Activated CD4-positive, alpha-beta T cell treated with anti-CD3 and anti-CD28 coated beads for 48 hours (primary cell): ENCODE measurements around the gene SLX4IP.

Experiments used
- DNase-seq: peaks from one replicate; pipeline ENCODE4 v3.0.0-alpha.2; 2020

SLX4IP gene

DNA sequence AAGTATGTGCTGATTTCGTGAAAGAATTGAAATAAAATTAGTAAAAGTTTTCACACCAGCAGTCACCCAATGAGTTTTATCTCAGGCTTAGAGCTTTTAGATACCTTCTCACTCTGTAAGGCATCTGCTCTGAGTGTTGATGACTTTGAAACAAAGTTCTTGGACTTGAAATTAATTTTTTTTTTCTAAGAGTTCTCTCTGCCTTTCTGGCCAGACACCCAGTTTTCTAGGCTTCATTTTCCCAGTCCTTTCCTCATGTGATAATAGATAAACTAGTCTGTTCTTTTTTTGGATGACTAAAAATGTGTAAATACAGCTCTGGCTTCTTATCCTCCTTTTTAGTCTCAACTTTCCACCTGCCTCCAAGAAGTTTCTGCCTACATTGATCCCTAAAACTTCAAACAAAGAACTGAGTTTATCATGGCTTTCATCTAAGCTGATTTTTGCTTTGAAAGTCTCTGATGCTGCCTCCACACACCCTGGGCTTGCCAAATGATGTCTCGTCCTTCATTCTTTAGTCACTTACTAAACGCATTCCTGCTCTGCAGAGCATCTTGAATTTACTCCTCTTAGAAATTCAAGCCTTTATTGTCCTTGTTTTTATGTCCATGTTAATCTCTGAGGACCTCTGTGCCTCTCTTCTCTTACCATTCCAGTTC, 32.7 kb downstream of the SLX4IP start:
- DNase-seq = no peak

DNA sequence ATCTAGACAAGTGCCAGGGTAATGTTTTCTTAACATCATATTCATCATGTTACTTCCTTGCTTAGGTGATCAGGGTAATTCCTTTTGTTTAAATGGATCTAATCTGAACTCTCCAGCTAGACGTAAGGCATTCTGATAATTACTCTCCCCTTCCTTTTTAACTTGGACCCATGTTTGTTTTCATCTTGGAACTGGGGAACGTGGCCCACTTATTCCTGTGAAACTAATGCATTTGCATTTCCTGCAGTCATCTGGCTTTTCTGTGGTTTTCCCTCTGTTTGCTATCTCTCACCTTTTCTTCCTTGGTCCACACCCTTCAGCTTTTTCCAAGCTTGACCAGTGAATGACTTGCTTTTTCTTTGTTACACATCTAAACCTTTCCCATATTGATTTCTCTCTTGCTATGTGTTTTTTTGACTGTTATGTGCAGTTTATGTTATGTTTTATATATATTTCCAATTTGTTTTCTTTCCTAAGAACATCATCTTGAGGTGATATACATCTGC, 33.3 kb downstream of the SLX4IP start:
- DNase-seq = no peak

DNA sequence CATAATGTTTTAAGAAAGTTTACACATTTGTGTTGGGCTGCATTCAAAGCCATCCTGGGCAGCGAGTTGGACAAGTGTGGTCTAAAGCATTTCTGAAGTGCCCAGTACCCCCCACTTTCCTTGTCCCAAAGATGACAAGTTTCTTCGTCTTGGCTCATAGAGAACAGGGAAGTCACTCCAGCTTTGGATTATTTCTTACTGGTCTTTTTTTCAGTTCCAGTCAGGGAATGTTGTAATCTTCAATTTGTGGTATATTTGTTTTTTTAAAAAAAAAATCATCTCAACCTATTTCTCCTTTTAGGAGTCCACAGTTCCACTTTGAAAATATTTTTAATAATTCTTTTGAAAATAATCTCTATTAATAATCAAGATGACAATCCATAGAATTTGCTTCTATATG, 34.0 kb downstream of the SLX4IP start:
- DNase-seq = no peak

DNA sequence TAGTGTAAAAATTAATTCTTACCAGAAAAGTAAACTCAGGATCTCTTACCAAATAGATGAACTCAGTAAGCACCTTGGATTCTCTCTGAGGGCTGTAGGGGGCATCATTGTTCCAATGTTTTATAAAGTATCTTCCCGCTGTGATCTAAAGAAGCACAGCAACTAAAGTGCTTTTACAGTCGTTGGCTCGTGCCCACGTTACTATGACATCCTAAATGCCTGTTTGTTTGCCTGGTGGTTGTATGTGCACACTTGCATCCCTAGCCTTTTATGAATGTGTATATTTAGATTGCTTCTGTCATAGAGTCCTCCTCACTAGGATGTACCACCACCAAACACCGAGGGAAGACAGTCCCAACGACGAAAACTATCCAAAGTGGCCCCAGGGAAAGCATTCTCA, 34.5 kb downstream of the SLX4IP start:
- no peak for DNase-seq

DNA sequence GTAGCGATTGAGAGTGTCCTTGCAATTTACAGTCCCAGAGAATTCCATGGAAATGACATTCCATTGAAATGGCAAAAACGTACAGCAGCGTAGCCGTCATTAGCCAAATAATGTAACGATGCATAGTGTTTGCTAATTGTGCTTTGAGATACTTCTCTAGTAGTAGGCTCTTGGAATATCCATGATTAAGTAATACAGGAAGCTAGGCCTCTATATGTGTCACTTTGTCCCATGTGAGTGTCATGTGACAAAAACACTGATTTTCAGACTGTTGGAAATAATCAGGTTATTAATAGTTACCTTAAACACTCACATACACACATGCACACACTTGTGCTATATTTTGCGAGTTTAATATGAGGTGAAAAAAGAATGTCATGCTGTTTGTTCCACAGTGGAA, 35.2 kb downstream of the SLX4IP start:
- no peak for DNase-seq

DNA sequence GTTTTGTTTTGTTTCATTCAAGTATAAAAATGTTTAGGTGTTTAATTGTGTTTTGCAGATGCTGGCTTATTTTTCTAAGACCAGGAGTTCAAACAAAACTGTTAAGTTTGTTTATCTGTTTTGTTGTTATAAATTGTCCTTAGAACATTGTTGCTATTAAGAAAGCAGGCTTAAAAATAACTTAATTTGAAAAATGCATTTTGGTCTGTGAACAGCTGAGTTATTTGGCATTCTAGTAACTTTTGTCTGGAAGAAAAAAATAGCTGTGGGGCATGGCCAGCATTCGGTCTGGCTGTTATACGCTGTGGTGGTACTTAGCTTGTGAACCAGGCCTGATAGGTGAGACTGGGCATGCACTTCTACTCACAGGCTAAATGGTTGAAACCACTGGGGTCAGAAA, 37.8 kb downstream of the SLX4IP start:
- DNase-seq = no peak

DNA sequence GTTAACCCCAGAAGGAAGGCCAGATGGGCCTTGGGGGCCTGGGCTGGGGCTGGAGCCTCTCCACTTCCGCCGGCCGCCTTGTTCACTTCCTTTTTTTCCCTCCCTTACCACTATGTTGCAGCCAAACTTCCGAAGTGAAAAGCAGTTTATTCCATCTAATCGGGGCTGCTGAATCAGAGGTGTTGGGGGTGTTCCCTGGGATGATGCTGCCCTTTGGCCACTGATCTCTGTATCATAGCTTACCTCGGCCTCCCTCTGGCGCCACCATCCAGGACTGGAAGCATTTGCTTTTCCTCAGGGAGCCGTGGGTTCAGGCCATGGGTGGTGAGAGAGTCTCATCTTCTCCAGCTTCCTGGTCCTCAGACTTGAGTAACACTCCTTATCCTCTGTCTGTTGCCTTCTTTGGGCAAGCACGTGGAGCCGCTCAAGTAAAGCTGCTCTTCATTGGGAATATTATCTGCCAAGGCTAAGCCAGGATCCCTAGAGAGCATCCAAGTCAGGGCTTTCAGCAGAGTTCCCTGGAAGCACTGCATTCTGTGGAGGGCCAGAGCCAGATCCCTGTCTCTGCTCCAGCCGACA, 39.6 kb downstream of the SLX4IP start:
- DNase-seq = no peak

DNA sequence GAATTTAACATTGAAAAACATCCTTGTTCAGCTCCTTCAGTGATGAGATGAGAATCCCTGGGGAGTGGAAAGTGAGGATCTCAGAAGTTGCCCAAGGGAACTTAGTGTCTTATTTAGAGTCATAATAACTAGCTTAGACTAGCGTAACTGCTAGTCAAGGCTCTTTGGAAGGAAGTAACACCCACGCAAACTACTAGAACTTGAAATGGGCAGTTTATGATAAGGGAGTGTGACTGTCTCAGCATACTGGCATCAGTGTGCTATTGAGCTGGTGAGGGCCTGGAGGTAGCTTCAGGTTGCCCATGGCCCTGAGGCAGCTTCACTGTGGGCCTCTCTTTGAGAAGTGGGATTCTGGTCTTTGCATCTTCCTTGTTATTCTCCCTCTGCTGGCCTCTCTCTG, 40.1 kb downstream of the SLX4IP start:
- no peak for DNase-seq

DNA sequence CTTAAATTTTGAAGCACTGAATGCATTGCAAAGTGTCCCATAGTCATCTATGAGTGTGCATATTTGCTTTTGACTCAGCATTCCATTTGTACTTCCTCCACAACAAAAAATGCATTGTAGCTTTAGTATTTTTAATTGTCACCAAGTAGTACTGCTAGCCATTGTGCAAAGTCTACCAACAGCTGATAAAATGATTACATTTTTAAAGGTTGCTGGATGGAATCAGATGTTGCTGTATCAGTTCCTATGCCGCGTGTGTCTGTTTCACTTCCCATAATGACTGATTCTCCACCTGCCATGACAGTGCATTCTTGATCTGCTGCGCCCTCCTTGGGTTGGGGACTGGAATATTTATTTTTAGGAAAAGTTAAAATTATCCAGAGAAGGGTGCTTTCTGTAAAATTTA, 41.2 kb downstream of the SLX4IP start:
- no peak for DNase-seq

DNA sequence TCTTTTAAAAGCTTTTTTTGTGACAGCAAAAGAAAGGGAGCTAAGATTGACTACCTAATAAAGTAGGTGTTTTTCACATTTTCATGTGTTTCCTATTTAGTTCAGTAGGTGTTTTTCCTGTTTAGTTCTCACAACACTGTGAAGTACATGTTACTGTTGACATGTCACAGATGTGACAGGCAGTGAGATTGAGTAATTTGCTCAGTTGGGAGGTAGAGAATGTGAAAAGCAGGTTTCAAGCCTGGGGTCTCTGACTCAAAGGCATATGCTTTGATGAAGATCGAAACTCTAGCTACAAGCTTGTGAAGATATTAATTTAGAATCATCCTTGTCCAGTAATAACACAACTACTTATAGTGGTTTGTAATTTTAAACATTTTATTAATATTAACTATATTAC, 43.1 kb downstream of the SLX4IP start:
- no peak for DNase-seq

DNA sequence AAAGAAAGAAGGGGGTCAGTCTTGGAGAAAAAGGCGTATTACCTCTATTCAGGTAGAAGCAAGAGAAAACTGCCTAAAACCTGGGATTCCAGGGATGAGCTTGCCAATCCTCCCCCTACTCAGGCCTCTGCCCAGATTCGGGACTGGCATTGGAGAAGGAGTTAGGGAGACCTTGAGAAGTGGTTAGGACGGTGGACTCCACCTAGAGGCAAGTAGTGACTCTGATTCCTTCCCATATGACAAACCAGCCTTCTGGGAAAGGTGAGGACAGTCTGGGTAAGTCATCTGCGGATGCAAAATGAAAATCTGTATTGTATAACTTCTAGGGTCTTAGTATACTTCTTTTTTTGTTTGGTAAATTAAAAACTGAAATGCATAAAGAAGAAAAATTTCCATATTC, 43.8 kb downstream of the SLX4IP start:
- no peak for DNase-seq

DNA sequence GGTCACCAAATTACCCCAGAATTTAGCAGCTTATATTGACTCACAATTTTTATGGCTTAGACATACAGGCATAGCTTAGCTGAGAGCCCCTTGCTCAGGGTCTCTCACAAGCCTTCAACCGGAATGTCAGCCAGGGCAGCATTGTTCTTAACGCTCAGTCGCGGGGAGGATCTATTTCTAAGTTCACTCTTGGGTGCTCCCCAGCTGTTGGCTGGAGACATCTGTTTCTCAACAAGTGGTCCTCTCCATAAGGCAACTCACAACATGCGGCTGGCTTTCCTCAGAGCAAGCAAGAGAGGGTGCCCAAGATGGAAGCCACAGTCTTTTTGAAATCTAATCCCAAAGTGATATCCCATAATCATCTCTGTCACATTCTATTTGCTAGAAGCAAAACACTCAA, 46.6 kb downstream of the SLX4IP start:
- no peak for DNase-seq

DNA sequence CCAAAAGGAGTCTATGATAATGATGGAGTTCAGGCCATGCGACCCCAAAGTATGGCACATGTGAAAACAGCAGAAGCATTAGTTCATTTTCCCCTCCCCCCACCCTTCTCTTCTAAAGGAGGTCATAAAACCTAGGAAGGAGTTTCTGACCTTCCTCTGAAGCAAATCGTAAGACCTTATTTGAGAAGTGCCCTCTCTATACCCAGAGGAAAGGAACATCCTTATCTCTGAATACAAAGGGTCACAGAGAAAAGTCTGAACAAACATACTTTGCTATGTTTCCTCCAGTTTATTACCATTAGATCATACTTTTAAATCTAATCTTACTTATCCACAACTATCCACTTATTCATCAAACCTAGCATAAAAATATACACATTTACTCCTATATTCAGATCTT, 48.6 kb downstream of the SLX4IP start:
- DNase-seq = no peak

DNA sequence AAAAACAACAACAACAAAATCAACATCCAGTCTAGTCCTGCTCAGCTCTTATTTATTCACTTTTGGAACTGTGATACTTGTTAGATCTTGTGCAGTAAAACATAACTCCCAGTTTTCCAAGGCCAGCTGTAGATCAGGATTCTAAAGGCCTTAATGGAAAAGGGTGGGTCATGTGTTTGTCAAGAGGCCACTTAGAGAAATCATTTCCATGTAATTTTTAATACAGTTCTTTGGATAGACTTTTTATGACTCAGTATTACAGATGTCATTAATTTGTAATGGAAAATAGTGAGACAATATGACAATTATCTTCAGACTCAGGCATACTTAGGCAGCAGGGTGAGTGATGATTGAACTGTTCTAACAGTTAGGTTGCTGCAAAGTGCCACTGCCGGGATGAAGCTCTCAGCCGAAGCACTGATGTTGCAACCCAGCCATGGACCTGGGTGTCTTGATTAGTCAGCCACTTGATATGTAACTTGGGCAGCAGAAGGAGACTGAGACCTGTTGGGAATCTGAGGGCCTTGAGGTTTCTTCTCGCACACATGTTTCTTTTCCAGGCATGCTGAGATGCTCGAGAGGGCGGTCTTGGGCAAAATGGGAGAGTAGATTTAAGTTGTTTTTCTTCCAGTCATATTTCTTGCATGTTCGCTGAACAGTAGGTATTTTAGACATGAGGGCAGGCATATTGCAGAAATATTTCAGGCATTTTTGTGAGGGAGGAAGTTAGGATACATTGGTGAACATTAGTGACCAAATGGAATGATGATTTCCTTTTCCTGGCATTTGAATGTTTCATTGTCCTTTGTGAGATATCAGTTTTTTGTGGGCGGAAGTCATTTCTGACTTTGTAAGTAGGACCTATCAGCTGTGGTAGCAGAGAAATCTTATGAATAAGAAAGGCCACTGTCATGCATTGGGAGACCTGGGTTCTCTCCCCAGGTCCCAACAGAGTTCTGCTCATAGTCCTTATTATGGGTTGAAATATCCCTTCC, 52.3 kb downstream of the SLX4IP start:
- no peak for DNase-seq

DNA sequence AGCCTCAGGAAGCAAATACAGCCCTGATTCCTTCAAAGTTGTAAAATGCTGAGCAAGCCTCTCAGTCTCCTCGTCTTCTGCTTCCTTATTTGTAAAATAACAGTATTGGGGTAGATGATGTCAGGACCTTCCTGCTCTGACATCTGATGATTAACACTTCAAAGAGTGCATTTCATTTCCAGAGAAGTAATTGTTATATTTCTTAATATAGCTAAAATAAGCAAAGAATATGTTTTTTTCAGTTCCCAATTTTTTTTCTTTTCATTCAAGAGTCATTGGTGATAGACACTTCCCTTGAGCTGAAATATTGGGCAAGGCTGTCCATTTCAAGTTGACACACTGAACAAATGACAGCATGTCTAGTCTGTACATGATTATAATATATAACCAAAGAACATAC, 53.4 kb downstream of the SLX4IP start:
- DNase-seq = no peak

DNA sequence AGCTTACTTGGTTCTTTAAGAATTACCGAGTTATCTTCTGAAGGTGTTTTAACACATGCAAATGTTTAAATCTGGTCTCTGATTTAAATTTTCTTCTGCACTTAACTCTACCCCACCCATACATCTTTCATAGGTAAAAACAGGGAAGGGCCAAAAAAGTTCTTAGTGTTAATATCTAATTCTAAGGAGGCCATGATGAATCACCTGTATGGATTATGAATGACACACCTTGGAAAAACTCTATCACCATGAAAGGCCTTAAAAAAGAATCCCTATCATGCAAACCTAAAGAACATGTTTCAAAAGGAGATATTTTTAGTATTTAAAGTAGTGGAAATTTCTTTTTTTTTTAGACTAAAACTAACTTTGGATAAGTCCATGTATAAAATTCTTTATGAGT, 54.7 kb downstream of the SLX4IP start:
- no peak for DNase-seq

DNA sequence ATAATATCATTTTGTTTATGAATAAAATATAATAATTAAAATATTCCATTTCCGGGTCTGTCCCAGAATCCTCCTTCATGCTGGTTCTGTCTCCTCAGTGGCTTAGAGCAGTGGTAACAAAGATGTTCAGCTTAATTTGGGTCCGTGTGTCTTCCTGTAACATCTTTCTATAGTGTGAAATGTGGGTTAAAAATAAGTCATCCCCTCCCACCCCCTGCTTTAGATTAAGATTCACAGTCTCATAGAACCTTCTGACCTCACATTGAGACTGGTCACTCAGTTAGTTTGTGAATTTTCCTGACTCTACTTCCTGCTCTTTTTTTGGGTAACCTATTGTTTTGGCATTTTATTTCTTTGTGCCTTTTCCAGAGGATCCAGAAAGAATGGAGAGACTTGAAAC, 55.2 kb downstream of the SLX4IP start:
- DNase-seq = no peak

DNA sequence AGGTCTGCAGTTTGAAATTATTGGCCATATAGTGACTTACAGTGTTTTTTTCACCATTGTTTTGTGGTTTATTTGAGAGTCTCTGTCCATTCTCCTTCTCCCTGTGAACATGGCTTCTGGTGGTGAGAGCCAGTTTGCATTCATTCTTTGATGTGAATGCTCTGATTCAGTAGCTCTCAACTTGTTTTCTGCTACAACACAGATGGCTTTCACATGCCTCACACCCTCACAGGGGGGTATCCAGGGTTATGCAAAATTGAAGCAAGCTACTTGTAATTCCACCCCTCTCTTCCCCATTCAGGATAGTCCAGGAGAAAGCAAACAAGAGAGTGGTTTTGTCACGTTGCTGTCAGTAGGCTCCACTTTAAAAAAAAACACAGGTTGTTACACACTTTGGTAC, 55.6 kb downstream of the SLX4IP start:
- DNase-seq = no peak

DNA sequence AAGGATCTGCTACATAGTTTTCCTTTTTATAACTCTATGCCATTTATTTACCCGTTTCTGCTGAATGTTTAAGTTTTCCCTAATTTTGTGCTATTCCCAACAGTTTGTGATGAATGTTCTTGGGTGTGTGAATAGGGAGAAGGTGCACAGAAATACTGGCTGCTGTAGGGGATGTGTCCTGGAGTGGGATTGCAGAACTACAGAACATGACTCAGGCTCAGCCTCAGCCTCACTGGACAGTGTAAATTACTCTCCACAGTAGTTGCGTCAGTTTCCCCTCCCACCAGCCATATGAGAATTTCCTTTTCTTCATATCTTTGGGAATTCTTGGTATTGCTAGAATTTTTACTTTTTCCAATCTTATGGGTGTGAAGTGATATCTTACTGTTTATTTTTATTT, 57.0 kb downstream of the SLX4IP start:
- DNase-seq = no peak

DNA sequence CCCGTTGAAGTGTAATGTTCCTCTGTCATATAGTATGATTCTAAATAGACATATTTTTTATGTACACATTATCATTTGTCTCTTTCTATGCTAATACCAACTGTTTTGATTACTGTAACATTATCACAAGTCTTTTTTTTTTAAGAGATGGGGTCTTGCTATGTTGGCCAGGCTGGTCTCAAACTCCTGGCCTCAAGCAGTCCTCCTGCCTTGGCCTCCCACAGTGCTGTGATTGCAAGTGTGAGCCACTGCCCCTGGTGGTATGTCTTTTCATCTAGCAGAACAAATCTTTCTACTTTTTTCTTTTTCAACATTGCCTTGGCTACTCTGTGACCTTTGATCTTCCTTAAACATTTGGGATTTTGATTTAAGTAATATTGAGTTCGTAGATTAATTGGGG, 57.7 kb downstream of the SLX4IP start:
- DNase-seq = no peak

DNA sequence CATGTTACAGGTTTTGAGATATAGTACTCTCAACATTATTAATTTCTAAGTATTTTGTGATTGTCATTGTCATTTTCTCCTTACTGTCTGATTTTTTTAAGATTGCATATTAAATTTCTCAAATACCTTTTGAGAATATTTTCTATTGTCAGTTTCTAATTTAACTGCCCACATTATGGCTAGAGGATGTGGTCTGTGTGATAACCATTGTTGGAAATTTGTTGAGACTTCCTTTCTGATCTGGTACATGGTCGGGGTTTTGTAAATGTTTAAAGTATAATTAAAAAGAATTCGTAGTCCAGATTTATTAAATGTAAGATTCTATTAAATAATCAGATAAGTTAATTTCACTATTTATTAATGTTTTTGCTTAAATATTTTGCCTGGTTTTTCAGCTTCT, 60.1 kb downstream of the SLX4IP start:
- no peak for DNase-seq

DNA sequence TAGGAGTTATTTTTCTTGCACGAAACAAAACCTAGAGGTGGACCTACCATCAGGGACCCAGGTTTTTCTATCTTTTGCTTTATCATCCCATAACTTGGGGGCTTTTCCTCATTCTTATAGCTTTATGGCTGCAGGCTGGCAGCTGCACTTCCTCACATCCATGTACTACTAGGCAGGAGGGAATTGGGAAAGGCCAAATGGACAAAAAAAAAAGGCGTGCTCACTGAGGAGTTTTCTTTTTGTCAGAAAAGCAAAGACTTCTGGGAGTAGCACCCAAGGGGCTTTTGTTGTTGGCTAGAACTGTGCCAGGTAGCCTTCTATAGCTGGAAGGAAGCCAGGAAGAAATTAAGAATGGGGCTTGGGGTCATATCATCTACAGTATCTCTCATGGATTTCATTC, 61.4 kb downstream of the SLX4IP start:
- no peak for DNase-seq

DNA sequence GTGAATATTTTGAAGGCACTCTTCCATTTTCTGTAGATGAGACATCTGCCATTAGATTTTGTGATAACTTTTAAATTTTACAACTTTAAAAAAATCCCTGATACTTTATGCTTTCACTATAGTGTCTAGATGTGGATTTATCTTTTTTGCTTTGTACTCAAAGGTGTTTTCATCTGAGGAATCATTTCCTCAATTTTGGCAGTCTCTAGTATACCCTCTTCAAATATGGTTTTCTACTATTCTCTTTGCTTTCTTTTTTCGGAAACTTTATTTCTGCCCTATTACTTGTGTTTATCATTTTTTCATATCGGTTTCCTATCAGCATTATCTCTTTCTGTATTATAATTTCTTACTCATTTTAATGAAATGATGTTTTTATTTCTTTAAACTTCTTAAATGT, 62.2 kb downstream of the SLX4IP start:
- DNase-seq = no peak

DNA sequence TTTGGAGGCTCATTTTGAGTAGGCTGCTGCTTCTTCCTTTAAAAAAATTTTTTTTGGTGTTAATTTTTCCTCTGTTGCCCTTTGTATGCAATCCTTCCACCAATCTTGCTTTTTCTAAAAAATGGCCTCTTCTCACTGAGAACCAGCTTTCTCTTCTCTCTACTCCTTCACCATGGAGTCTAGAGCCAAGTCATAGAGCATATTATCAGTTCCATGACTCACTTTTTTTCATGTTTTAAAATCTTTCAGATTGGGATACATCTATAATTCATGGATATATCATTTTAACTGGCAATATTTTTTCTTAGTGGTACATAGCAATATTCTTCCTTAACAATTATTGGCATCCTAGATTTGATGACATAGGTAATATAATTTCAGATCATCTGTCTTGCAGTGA, 62.7 kb downstream of the SLX4IP start:
- DNase-seq = no peak
